BLaER1 treated with 17β-estradiol and CSF1 and Interleukin-3, amounts not matched to agents 10 nM and 100 nM (cell line): ENCODE measurements around the gene KCNAB2.
A peak's percentile ranks its signal among the peaks of the same experiment; 100 is the strongest.

Source experiments
- H3K27ac ChIP-seq, 11 experiments: shearing (Covaris generic); formaldehyde crosslinking; 2 replicates each; pipeline ENCODE4 v1.8.1; 2022
- H3K27me3 ChIP-seq, 11 experiments: shearing (Covaris generic); formaldehyde crosslinking; 2 replicates each; pipeline ENCODE4 v1.8.1; 2022
- H3K36me3 ChIP-seq, 11 experiments: shearing (Covaris generic); formaldehyde crosslinking; 2 replicates each; pipeline ENCODE4 v1.8.1; 2022
- H3K4me1 ChIP-seq, 10 experiments: shearing (Covaris generic); formaldehyde crosslinking; 2 replicates each; pipeline ENCODE4 v1.8.1; 2022
- H3K4me2 ChIP-seq, 11 experiments: shearing (Covaris generic); formaldehyde crosslinking; 2 replicates each; pipeline ENCODE4 v1.8.1; 2022
- H3K4me3 ChIP-seq, 10 experiments: shearing (Covaris generic); formaldehyde crosslinking; 2 replicates each; pipeline ENCODE4 v1.8.1; 2022
- H3K9ac ChIP-seq, 11 experiments: shearing (Covaris generic); formaldehyde crosslinking; 2 replicates each; pipeline ENCODE4 v1.8.1; 2022
- H3K9me3 ChIP-seq, 11 experiments: shearing (Covaris generic); formaldehyde crosslinking; replicated peaks in 1 of 11; 2 replicates each; pipeline ENCODE4 v1.8.1; 2022
- H4K20me1 ChIP-seq, 11 experiments: shearing (Covaris generic); formaldehyde crosslinking; 2 replicates each; pipeline ENCODE4 v1.8.1; 2022
- Cebpa-rat ChIP-seq, 11 experiments: shearing (Covaris generic); IDR thresholded peaks; 2 replicates each; pipeline ENCODE4 v1.8.1; 2022

KCNAB2 gene

GRCh38 chr1:6030132-6030531 is 15.6 kb upstream of the KCNAB2 start:
- Histone ChIP-seq H3K27me3 (no peaks in the 10 kb centered on the region), H3K4me1 (peaks cover 75 to 99% (median 77%) of the 10 kb centered on the region in 10 experiments), H3K4me2 (peak overlapping the region; percentile 87 to 100 (median 97)), H3K36me3 (peaks cover 29 to 68% (median 63%) of the 10 kb centered on the region in 11 experiments), H3K9ac (peak overlapping the region in 10 of 11 experiments; percentile 67 to 97 (median 93); a peak in 15 of 22 replicates), H4K20me1 (peaks cover 54 to 69% (median 61%) of the 10 kb centered on the region in 11 experiments), H3K27ac (peak overlapping the region in 8 of 11 experiments; percentile 96 to 99 (median 97); a peak in 15 of 22 replicates), H3K9me3 (no peaks in the 10 kb centered on the region), H3K4me3 (peak overlapping the region in 9 of 10 experiments; percentile 6 to 92 (median 82); a peak in 15 of 20 replicates)
- TF ChIP-seq Cebpa-rat (IDR thresholded peaks at IDR 0.05): no peak

- peak overlapping the region in 6 of 11 experiments; percentile 31 to 99 (median 98); a peak in 11 of 22 replicates for H3K27ac ChIP-seq
- H3K4me1 ChIP-seq: peaks cover 75 to 99% (median 77%) of the 10 kb centered on the region in 10 experiments
- no peaks in the 10 kb centered on the region for H3K27me3 ChIP-seq
- peak overlapping the region; percentile 87 to 100 (median 97) for H3K4me2 ChIP-seq
- peak overlapping the region in 8 of 10 experiments; percentile 76 to 92 (median 82); a peak in 8 of 20 replicates for H3K4me3 ChIP-seq
- H3K36me3 ChIP-seq: peaks cover 29 to 74% (median 66%) of the 10 kb centered on the region in 11 experiments
- no peak for TF ChIP-seq Cebpa-rat (IDR thresholded peaks at IDR 0.05)
- peaks cover 59 to 75% (median 67%) of the 10 kb centered on the region in 11 experiments for H4K20me1 ChIP-seq
- H3K9me3 ChIP-seq: no peaks in the 10 kb centered on the region
- H3K9ac ChIP-seq: peak overlapping the region in 3 of 11 experiments; percentile 67 to 94 (median 93); a peak in 5 of 22 replicates
These were observed 15.0 kb upstream of the KCNAB2 start for GRCh38 chr1:6030547-6031261.

- Histone ChIP-seq H3K36me3 (peaks cover 29 to 89% (median 73%) of the 10 kb centered on the region in 11 experiments), H3K27me3 (no peaks in the 10 kb centered on the region), H3K9ac (0 out of 22 replicates have a peak overlapping the region, but pooled peaks of 1 of the 11 experiments have one; percentile 11), H3K9me3 (no peaks in the 10 kb centered on the region), H3K4me2 (peak overlapping the region; percentile 87 to 100 (median 97)), H3K4me3 (no peak overlapping the region; a peak in 1 of 20 replicates), H4K20me1 (peaks cover 84 to 99% (median 90%) of the 10 kb centered on the region in 11 experiments), H3K27ac (no peak overlapping the region), H3K4me1 (peaks cover 98 to 100% (median 99%) of the 10 kb centered on the region in 10 experiments)
- TF ChIP-seq Cebpa-rat (IDR thresholded peaks at IDR 0.05): no peak
These were observed 12.6 kb upstream of the KCNAB2 start for GRCh38 chr1:6033124-6033523.

- H3K4me2 ChIP-seq: peak overlapping the region; percentile 87 to 100 (median 97)
- H3K27me3 ChIP-seq: no peaks in the 10 kb centered on the region
- peaks cover 99 to 100% (median 100%) of the 10 kb centered on the region in 10 experiments for H3K4me1 ChIP-seq
- peaks cover 37 to 91% (median 77%) of the 10 kb centered on the region in 11 experiments for H3K36me3 ChIP-seq
- H3K9ac ChIP-seq: peak overlapping the region in 9 of 11 experiments; percentile 0 to 74 (median 46); a peak in 9 of 22 replicates
- H3K4me3 ChIP-seq: peak overlapping the region in 1 of 10 experiments; percentile 45; a peak in 3 of 20 replicates
- H4K20me1 ChIP-seq: peaks cover 94 to 100% (median 100%) of the 10 kb centered on the region in 11 experiments
- no peak for TF ChIP-seq Cebpa-rat (IDR thresholded peaks at IDR 0.05)
- peak overlapping the region in 7 of 11 experiments; percentile 3 to 90 (median 73); a peak in 10 of 22 replicates for H3K27ac ChIP-seq
- H3K9me3 ChIP-seq: no peaks in the 10 kb centered on the region
These were observed 11.5 kb upstream of the KCNAB2 start for GRCh38 chr1:6033986-6034749.

- Histone ChIP-seq H3K4me2 (peak overlapping the region; percentile 87 to 100 (median 97)), H3K27me3 (no peaks in the 10 kb centered on the region), H3K36me3 (peaks cover 32 to 91% (median 76%) of the 10 kb centered on the region in 11 experiments), H3K9me3 (no peaks in the 10 kb centered on the region), H3K4me3 (peak overlapping the region in 2 of 10 experiments; percentile 35; a peak in 3 of 20 replicates), H4K20me1 (peaks cover 94 to 100% (median 100%) of the 10 kb centered on the region in 11 experiments), H3K27ac (peak overlapping the region in 10 of 11 experiments; percentile 6 to 90 (median 78); a peak in 13 of 22 replicates), H3K4me1 (peaks cover 99 to 100% (median 100%) of the 10 kb centered on the region in 10 experiments), H3K9ac (peak overlapping the region in 8 of 11 experiments; percentile 5 to 74 (median 50); a peak in 11 of 22 replicates)
- TF ChIP-seq Cebpa-rat (IDR thresholded peaks at IDR 0.05): no peak
These were observed 11.0 kb upstream of the KCNAB2 start for GRCh38 chr1:6034750-6035096.

GRCh38 chr1:6035303-6035702 is 10.4 kb upstream of the KCNAB2 start:
- no peaks in the 10 kb centered on the region for H3K9me3 ChIP-seq
- H3K4me2 ChIP-seq: peak overlapping the region; percentile 87 to 100 (median 97)
- H3K4me3 ChIP-seq: peak overlapping the region in 2 of 10 experiments; percentile 35; a peak in 3 of 20 replicates
- no peak for TF ChIP-seq Cebpa-rat (IDR thresholded peaks at IDR 0.05)
- H3K36me3 ChIP-seq: peaks cover 27 to 91% (median 76%) of the 10 kb centered on the region in 11 experiments
- peak overlapping the region in 10 of 11 experiments; percentile 6 to 90 (median 78); a peak in 16 of 22 replicates for H3K27ac ChIP-seq
- peaks cover 99 to 100% (median 100%) of the 10 kb centered on the region in 10 experiments for H3K4me1 ChIP-seq
- H4K20me1 ChIP-seq: peaks cover 96 to 100% (median 100%) of the 10 kb centered on the region in 11 experiments
- peak overlapping the region in 9 of 11 experiments; percentile 5 to 74 (median 49); a peak in 13 of 22 replicates for H3K9ac ChIP-seq
- H3K27me3 ChIP-seq: no peaks in the 10 kb centered on the region

- Histone ChIP-seq H3K27me3 (no peaks in the 10 kb centered on the region), H4K20me1 (peaks cover 97 to 100% (median 100%) of the 10 kb centered on the region in 11 experiments), H3K9me3 (no peaks in the 10 kb centered on the region), H3K27ac (peak overlapping the region in 10 of 11 experiments; percentile 6 to 90 (median 84); a peak in 17 of 22 replicates), H3K4me2 (peak overlapping the region; percentile 87 to 100 (median 97); a peak in 21 of 22 replicates), H3K9ac (peak overlapping the region in 9 of 11 experiments; percentile 5 to 74 (median 51); a peak in 11 of 22 replicates), H3K4me3 (0 out of 20 replicates have a peak overlapping the region, but pooled peaks of 1 of the 10 experiments have one; percentile 35), H3K4me1 (peaks cover 99 to 100% (median 100%) of the 10 kb centered on the region in 10 experiments), H3K36me3 (peaks cover 31 to 91% (median 78%) of the 10 kb centered on the region in 11 experiments)
- TF ChIP-seq Cebpa-rat (IDR thresholded peaks at IDR 0.05): no peak
These were observed 10.0 kb upstream of the KCNAB2 start for GRCh38 chr1:6035719-6036118.

- H3K9me3 ChIP-seq: no peaks in the 10 kb centered on the region
- peak overlapping the region in 10 of 11 experiments; percentile 60 to 82 (median 72); a peak in 19 of 22 replicates for H3K9ac ChIP-seq
- H3K36me3 ChIP-seq: peaks cover 29 to 91% (median 75%) of the 10 kb centered on the region in 11 experiments
- peak overlapping the region; percentile 80 to 99 (median 97) for H3K4me2 ChIP-seq
- peaks cover 97 to 100% (median 100%) of the 10 kb centered on the region in 11 experiments for H4K20me1 ChIP-seq
- peak overlapping the region in 7 of 10 experiments; percentile 35 to 53 (median 47); a peak in 12 of 20 replicates for H3K4me3 ChIP-seq
- H3K27ac ChIP-seq: peak overlapping the region in 10 of 11 experiments; percentile 35 to 90 (median 84); a peak in 20 of 22 replicates
- H3K4me1 ChIP-seq: peaks cover 95 to 100% (median 100%) of the 10 kb centered on the region in 10 experiments
- peak in 4 of 11 experiments; percentile 14 to 75 (median 36); a peak in 4 of 22 replicates for TF ChIP-seq Cebpa-rat (IDR thresholded peaks at IDR 0.05)
- H3K27me3 ChIP-seq: no peaks in the 10 kb centered on the region
These were observed 8.3 kb upstream of the KCNAB2 start for GRCh38 chr1:6037338-6037762.
